ENCODE results near the gene CBX5.
"Not testable (repeated sequence)": the region's sequence is repeated elsewhere in the genome, so short reads cannot be mapped to it uniquely, and the experiment has no call there.

The CBX5 gene

GRCh38 chr12:54227927-54228326, 52.0 kb downstream of the CBX5 start:
- H3K27ac ChIP-seq (ENCODE audit: insufficient read depth, low read depth, low read length, poor library complexity, severe bottlenecking); H3K4me3 ChIP-seq (ENCODE audit: insufficient read depth, low read depth, low read length); H3K36me3 ChIP-seq (ENCODE audit: control insufficient read depth, insufficient read depth, low read length); H3K27me3 ChIP-seq (ENCODE audit: control insufficient read depth, insufficient read depth, low read length, poor library complexity, severe bottlenecking); H3K9me3 ChIP-seq (ENCODE audit: control insufficient read depth, low read length): not testable (repeated sequence)
- 88 to 92% methylated on average over 6 of the region's 6 CpGs for WGBS, 2 experiments
- H3K4me1 ChIP-seq (ENCODE audit: control insufficient read depth, insufficient read depth, low read length): peaks cover 10% of the 10 kb centered on the region

GRCh38 chr12:54227376-54227775, 52.5 kb downstream of the CBX5 start:
- Histone ChIP-seq H3K4me3 (ENCODE audit: insufficient read depth, low read depth, low read length) (no peak overlapping the region), H3K27me3 (ENCODE audit: control insufficient read depth, insufficient read depth, low read length, poor library complexity, severe bottlenecking) (no peaks in the 10 kb centered on the region), H3K27ac (ENCODE audit: insufficient read depth, low read depth, low read length, poor library complexity, severe bottlenecking) (no peak overlapping the region), H3K9me3 (ENCODE audit: control insufficient read depth, low read length) (no peaks in the 10 kb centered on the region), H3K36me3 (ENCODE audit: control insufficient read depth, insufficient read depth, low read length) (no peaks in the 10 kb centered on the region), H3K4me1 (ENCODE audit: control insufficient read depth, insufficient read depth, low read length) (peaks cover 10% of the 10 kb centered on the region)
- 80 to 86% methylated on average over 4 of the region's 4 CpGs for WGBS, 2 experiments

GRCh38 chr12:54225666-54226065, 54.3 kb downstream of the CBX5 start:
- H3K4me3 ChIP-seq (ENCODE audit: insufficient read depth, low read depth, low read length): no peak overlapping the region
- H3K9me3 ChIP-seq (ENCODE audit: control insufficient read depth, low read length): no peaks in the 10 kb centered on the region
- no peaks in the 10 kb centered on the region for H3K27me3 ChIP-seq (ENCODE audit: control insufficient read depth, insufficient read depth, low read length, poor library complexity, severe bottlenecking)
- 88 to 95% methylated on average over 1 of the region's 1 CpG for WGBS, 2 experiments
- H3K4me1 ChIP-seq (ENCODE audit: control insufficient read depth, insufficient read depth, low read length): peaks cover 10% of the 10 kb centered on the region
- no peaks in the 10 kb centered on the region for H3K36me3 ChIP-seq (ENCODE audit: control insufficient read depth, insufficient read depth, low read length)
- no peak overlapping the region for H3K27ac ChIP-seq (ENCODE audit: insufficient read depth, low read depth, low read length, poor library complexity, severe bottlenecking)

GRCh38 chr12:54222609-54223008, 57.3 kb downstream of the CBX5 start:
- Histone ChIP-seq H3K4me3 (ENCODE audit: insufficient read depth, low read depth, low read length) (no peak overlapping the region), H3K27me3 (ENCODE audit: control insufficient read depth, insufficient read depth, low read length, poor library complexity, severe bottlenecking) (peaks cover 16% of the 10 kb centered on the region), H3K27ac (ENCODE audit: insufficient read depth, low read depth, low read length, poor library complexity, severe bottlenecking) (no peak overlapping the region), H3K4me1 (ENCODE audit: control insufficient read depth, insufficient read depth, low read length) (no peaks in the 10 kb centered on the region), H3K36me3 (ENCODE audit: control insufficient read depth, insufficient read depth, low read length) (no peaks in the 10 kb centered on the region), H3K9me3 (ENCODE audit: control insufficient read depth, low read length) (no peaks in the 10 kb centered on the region)
- 90 to 95% methylated on average over 1 of the region's 1 CpG for whole genome bisulfite sequencing, 2 experiments

GRCh38 chr12:54221402-54221984, 58.4 kb downstream of the CBX5 start:
- Histone ChIP-seq H3K27ac (ENCODE audit: insufficient read depth, low read depth, low read length, poor library complexity, severe bottlenecking) (no peak overlapping the region), H3K9me3 (ENCODE audit: control insufficient read depth, low read length) (no peaks in the 10 kb centered on the region), H3K36me3 (ENCODE audit: control insufficient read depth, insufficient read depth, low read length) (no peaks in the 10 kb centered on the region), H3K27me3 (ENCODE audit: control insufficient read depth, insufficient read depth, low read length, poor library complexity, severe bottlenecking) (peaks cover 26% of the 10 kb centered on the region), H3K4me1 (ENCODE audit: control insufficient read depth, insufficient read depth, low read length) (no peaks in the 10 kb centered on the region), H3K4me3 (ENCODE audit: insufficient read depth, low read depth, low read length) (no peak overlapping the region)
- 92 to 93% methylated on average over 6 of the region's 6 CpGs for WGBS, 2 experiments

GRCh38 chr12:54220567-54220966, 59.4 kb downstream of the CBX5 start:
- H3K27me3 ChIP-seq (ENCODE audit: control insufficient read depth, insufficient read depth, low read length, poor library complexity, severe bottlenecking): peaks cover 35% of the 10 kb centered on the region
- H3K36me3 ChIP-seq (ENCODE audit: control insufficient read depth, insufficient read depth, low read length): no peaks in the 10 kb centered on the region
- H3K27ac ChIP-seq (ENCODE audit: insufficient read depth, low read depth, low read length, poor library complexity, severe bottlenecking): no peak overlapping the region
- WGBS, 2 experiments: 92% methylated on average over 7 of the region's 7 CpGs
- no peak overlapping the region for H3K4me3 ChIP-seq (ENCODE audit: insufficient read depth, low read depth, low read length)
- H3K4me1 ChIP-seq (ENCODE audit: control insufficient read depth, insufficient read depth, low read length): no peaks in the 10 kb centered on the region
- no peaks in the 10 kb centered on the region for H3K9me3 ChIP-seq (ENCODE audit: control insufficient read depth, low read length)

GRCh38 chr12:54220092-54220557, 59.8 kb downstream of the CBX5 start:
- H3K27ac ChIP-seq (ENCODE audit: insufficient read depth, low read depth, low read length, poor library complexity, severe bottlenecking): no peak overlapping the region
- no peak overlapping the region for H3K4me3 ChIP-seq (ENCODE audit: insufficient read depth, low read depth, low read length)
- H3K27me3 ChIP-seq (ENCODE audit: control insufficient read depth, insufficient read depth, low read length, poor library complexity, severe bottlenecking): peaks cover 40% of the 10 kb centered on the region
- H3K9me3 ChIP-seq (ENCODE audit: control insufficient read depth, low read length): no peaks in the 10 kb centered on the region
- H3K36me3 ChIP-seq (ENCODE audit: control insufficient read depth, insufficient read depth, low read length): no peaks in the 10 kb centered on the region
- no peaks in the 10 kb centered on the region for H3K4me1 ChIP-seq (ENCODE audit: control insufficient read depth, insufficient read depth, low read length)
- 64 to 70% methylated on average over 8 of the region's 8 CpGs for whole genome bisulfite sequencing, 2 experiments

- H3K4me3 ChIP-seq (ENCODE audit: insufficient read depth, low read depth, low read length): peak overlapping the region; percentile 35
- 2% methylated on average over 39 of the region's 39 CpGs for WGBS, 2 experiments
- no peaks in the 10 kb centered on the region for H3K9me3 ChIP-seq (ENCODE audit: control insufficient read depth, low read length)
- no peaks in the 10 kb centered on the region for H3K4me1 ChIP-seq (ENCODE audit: control insufficient read depth, insufficient read depth, low read length)
- H3K36me3 ChIP-seq (ENCODE audit: control insufficient read depth, insufficient read depth, low read length): no peaks in the 10 kb centered on the region
- no peak overlapping the region for H3K27ac ChIP-seq (ENCODE audit: insufficient read depth, low read depth, low read length, poor library complexity, severe bottlenecking)
- H3K27me3 ChIP-seq (ENCODE audit: control insufficient read depth, insufficient read depth, low read length, poor library complexity, severe bottlenecking): peaks cover 53% of the 10 kb centered on the region
These were observed 62.1 kb downstream of the CBX5 start for GRCh38 chr12:54217774-54218241.

GRCh38 chr12:54216797-54217661, 62.9 kb downstream of the CBX5 start:
- Histone ChIP-seq H3K36me3 (ENCODE audit: control insufficient read depth, insufficient read depth, low read length) (no peaks in the 10 kb centered on the region), H3K27me3 (ENCODE audit: control insufficient read depth, insufficient read depth, low read length, poor library complexity, severe bottlenecking) (peaks cover 61% of the 10 kb centered on the region)
- WGBS, 2 experiments: 4 to 5% methylated on average over 31 to 34 of the region's 34 CpGs

GRCh38 chr12:54215989-54216796, 63.7 kb downstream of the CBX5 start:
- no peaks in the 10 kb centered on the region for H3K4me1 ChIP-seq (ENCODE audit: control insufficient read depth, insufficient read depth, low read length)
- H3K36me3 ChIP-seq (ENCODE audit: control insufficient read depth, insufficient read depth, low read length): no peaks in the 10 kb centered on the region
- no peak overlapping the region for H3K4me3 ChIP-seq (ENCODE audit: insufficient read depth, low read depth, low read length)
- WGBS, 2 experiments: 43 to 47% methylated on average over 31 of the region's 31 CpGs
- H3K27me3 ChIP-seq (ENCODE audit: control insufficient read depth, insufficient read depth, low read length, poor library complexity, severe bottlenecking): peaks cover 64% of the 10 kb centered on the region
- H3K9me3 ChIP-seq (ENCODE audit: control insufficient read depth, low read length): no peaks in the 10 kb centered on the region
- H3K27ac ChIP-seq (ENCODE audit: insufficient read depth, low read depth, low read length, poor library complexity, severe bottlenecking): no peak overlapping the region

More at GRCh38 chr12:54216797-54217661, 62.9 kb downstream of the CBX5 start:
- no peaks in the 10 kb centered on the region for H3K9me3 ChIP-seq (ENCODE audit: control insufficient read depth, low read length)
- H3K27ac ChIP-seq (ENCODE audit: insufficient read depth, low read depth, low read length, poor library complexity, severe bottlenecking): no peak overlapping the region
- H3K4me3 ChIP-seq (ENCODE audit: insufficient read depth, low read depth, low read length): peak overlapping the region; percentile 35
- no peaks in the 10 kb centered on the region for H3K4me1 ChIP-seq (ENCODE audit: control insufficient read depth, insufficient read depth, low read length)
